Measurements from ENCODE around the gene CRHBP.

DNA sequence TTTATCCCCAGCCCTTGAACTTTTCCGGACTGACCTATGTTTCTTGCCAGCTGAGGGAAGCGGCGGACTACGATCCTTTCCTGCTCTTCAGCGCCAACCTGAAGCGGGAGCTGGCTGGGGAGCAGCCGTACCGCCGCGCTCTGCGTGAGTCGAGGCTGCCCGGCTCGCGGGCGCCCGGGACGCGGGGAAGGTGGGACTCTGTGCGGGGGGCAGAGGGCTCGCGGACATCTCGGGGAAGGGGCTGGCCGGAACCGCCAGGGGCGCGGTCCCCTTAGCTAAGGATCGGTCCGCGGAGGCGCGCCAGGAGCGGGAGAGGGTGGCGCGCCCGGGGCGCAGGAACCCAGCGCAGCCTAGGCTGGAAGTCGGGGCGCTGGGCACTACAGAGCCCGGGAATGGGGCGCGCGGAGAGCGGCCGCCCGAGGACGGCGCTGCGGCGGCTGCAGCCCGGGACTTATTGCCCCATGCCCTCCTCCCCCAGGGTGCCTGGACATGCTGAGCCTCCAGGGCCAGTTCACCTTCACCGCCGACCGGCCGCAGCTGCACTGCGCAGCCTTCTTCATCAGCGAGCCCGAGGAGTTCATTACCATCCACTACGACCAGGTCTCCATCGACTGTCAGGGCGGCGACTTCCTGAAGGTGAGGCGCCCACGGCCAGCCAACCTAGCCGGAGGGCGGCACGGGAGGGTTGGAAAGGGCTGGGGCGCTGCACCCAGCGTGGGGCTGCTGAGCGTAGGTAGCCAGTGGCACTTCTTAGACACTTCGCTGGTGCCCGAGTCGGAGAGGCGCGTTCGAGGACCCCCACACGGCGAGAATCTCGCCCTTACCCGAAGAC lies 922 bp downstream of the CRHBP start:
- TF ChIP-seq, protein P1, sequence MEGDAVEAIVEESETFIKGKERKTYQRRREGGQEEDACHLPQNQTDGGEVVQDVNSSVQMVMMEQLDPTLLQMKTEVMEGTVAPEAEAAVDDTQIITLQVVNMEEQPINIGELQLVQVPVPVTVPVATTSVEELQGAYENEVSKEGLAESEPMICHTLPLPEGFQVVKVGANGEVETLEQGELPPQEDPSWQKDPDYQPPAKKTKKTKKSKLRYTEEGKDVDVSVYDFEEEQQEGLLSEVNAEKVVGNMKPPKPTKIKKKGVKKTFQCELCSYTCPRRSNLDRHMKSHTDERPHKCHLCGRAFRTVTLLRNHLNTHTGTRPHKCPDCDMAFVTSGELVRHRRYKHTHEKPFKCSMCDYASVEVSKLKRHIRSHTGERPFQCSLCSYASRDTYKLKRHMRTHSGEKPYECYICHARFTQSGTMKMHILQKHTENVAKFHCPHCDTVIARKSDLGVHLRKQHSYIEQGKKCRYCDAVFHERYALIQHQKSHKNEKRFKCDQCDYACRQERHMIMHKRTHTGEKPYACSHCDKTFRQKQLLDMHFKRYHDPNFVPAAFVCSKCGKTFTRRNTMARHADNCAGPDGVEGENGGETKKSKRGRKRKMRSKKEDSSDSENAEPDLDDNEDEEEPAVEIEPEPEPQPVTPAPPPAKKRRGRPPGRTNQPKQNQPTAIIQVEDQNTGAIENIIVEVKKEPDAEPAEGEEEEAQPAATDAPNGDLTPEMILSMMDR (conservative IDR thresholded peaks at IDR 0.05) = no peak
- no peak for TF ChIP-seq EZH2 (IDR thresholded peaks at IDR 0.05; ENCODE audit: low read depth)

Data from PC-9 (cell line).